ENCODE measurements around the gene ADAMTS3.

The ADAMTS3 gene

GRCh38 chr4:72568959-72569718 lies at the start of gene ADAMTS3:
TSS of gene ADAMTS3 (minus strand) at chr4:72569221. CDS start at chr4:72568762, 459 bp downstream.
- no peak for TF ChIP-seq CTCF (IDR thresholded peaks at IDR 0.05; ENCODE audit: low read depth, low read length)
- H3K4me3 ChIP-seq (ENCODE audit: low read depth, low read length): peak within 1 kb of the TSS; percentile 73
- in situ Hi-C loops (cut with HindIII; ENCODE audit: low sequenced_read_pairs): no loop called here
- DNase-seq (ENCODE audit: low read depth, low spot score): peak; percentile 66

GRCh38 chr4:72613959-72614358 lies 44.9 kb upstream of the ADAMTS3 start:
- no peak for TF ChIP-seq CTCF (IDR thresholded peaks at IDR 0.05; ENCODE audit: low read depth, low read length)
- H3K4me3 ChIP-seq (ENCODE audit: low read depth, low read length): no peak overlapping the region
- in situ Hi-C loops (cut with HindIII; ENCODE audit: low sequenced_read_pairs): no loop called here
- DNase-seq (ENCODE audit: low read depth, low spot score): no peak

GRCh38 chr4:72606751-72607150 lies 37.7 kb upstream of the ADAMTS3 start:
- in situ Hi-C loops (cut with HindIII; ENCODE audit: low sequenced_read_pairs): no loop called here
- TF ChIP-seq CTCF (IDR thresholded peaks at IDR 0.05; ENCODE audit: low read depth, low read length): no peak

GRCh38 chr4:72604324-72604723 lies 35.3 kb upstream of the ADAMTS3 start:
- no peak for TF ChIP-seq CTCF (IDR thresholded peaks at IDR 0.05; ENCODE audit: low read depth, low read length)
- DNase-seq (ENCODE audit: low read depth, low spot score): peak; percentile 22
- in situ Hi-C loops (cut with HindIII; ENCODE audit: low sequenced_read_pairs): no loop called here
- H3K4me3 ChIP-seq (ENCODE audit: low read depth, low read length): no peak overlapping the region

More at GRCh38 chr4:72606751-72607150, 37.7 kb upstream of the ADAMTS3 start:
- H3K4me3 ChIP-seq (ENCODE audit: low read depth, low read length): no peak overlapping the region
- DNase-seq (ENCODE audit: low read depth, low spot score): no peak

- no peak for TF ChIP-seq CTCF (IDR thresholded peaks at IDR 0.05; ENCODE audit: low read depth, low read length)
- in situ Hi-C loops (cut with HindIII; ENCODE audit: low sequenced_read_pairs): no loop called here
- no peak overlapping the region for H3K4me3 ChIP-seq (ENCODE audit: low read depth, low read length)
- no peak for DNase-seq (ENCODE audit: low read depth, low spot score)
These were observed 33.7 kb upstream of the ADAMTS3 start for GRCh38 chr4:72602396-72603376.

- TF ChIP-seq CTCF (IDR thresholded peaks at IDR 0.05; ENCODE audit: low read depth, low read length): no peak
- H3K4me3 ChIP-seq (ENCODE audit: low read depth, low read length): no peak overlapping the region
- DNase-seq (ENCODE audit: low read depth, low spot score): no peak
- in situ Hi-C loops (cut with HindIII; ENCODE audit: low sequenced_read_pairs): no loop called here
These were observed 22.8 kb upstream of the ADAMTS3 start for GRCh38 chr4:72591547-72592454.
